ENCODE measurements around the gene GRM4. TPM values are rescaled to one million over a fixed set of nuclear protein-coding genes. Genes with fewer than 3 reads are reported as not detected.

Gene GRM4
- total and polyA plus RNA-seq, 11 donors, result 0.20 TPM; not detected in 10

- Histone ChIP-seq H3K9me3 (peaks cover 0 to 22% (median 15%) of the 10 kb centered on the region in 12 donors), H3K4me3 (no peak overlapping the region), H3K27ac (no peak overlapping the region), H3K27me3 (peaks cover 12 to 39% (median 30%) of the 10 kb centered on the region in 9 donors), H3K36me3 (no peaks in the 10 kb centered on the region), H3K4me1 (peaks cover 0 to 11% (median 5%) of the 10 kb centered on the region in 12 donors)
- TF ChIP-seq CTCF (IDR thresholded peaks at IDR 0.05) (no peak), POLR2A (IDR thresholded peaks at IDR 0.05) (no peak)
- ATAC-seq (no peak), DNase-seq (peak in 2 of 5 donors; percentile 9 to 27)
- 72 to 76% (median 73%) methylated on average over 10 of the region's 10 CpGs for WGBS, 4 donors
- intact Hi-C loops (cut with DNase I), result loop anchor here in 5 of 10 donors (5.0 to 10.0 kb wide), 3 partner anchors 100 to 573 kb away; partner anchors contain the start of genes BAK1 (in 4 of the 5) and UQCC2 (in 1 of the 5)
Measured at GRCh38 chr6:34157236-34157830, 11.4 kb upstream of the GRM4 start.

- Histone ChIP-seq H3K9me3 (peaks cover 0 to 22% (median 15%) of the 10 kb centered on the region in 12 donors), H3K27ac (no peak overlapping the region), H3K4me3 (no peak overlapping the region), H3K4me1 (peaks cover 0 to 11% (median 5%) of the 10 kb centered on the region in 12 donors), H3K36me3 (no peaks in the 10 kb centered on the region), H3K27me3 (peaks cover 12 to 55% (median 47%) of the 10 kb centered on the region in 9 donors)
- 71 to 85% (median 81%) methylated on average over 22 to 24 of the region's 24 CpGs for WGBS, 4 donors
- TF ChIP-seq CTCF (IDR thresholded peaks at IDR 0.05) (no peak), POLR2A (IDR thresholded peaks at IDR 0.05) (no peak)
- ATAC-seq (no peak), DNase-seq (peak in 2 of 5 donors; percentile 11 to 46)
- intact Hi-C loops (cut with DNase I), result loop anchor here in 9 of 10 donors (2.0 to 10.0 kb wide), 6 partner anchors 98 to 571 kb away; partner anchors contain the start of genes BAK1 (in 4 of the 9) and UQCC2 (in 1 of the 9)
Measured at GRCh38 chr6:34155471-34156300, 9.8 kb upstream of the GRM4 start.

GRCh38 chr6:34154668-34155447 lies 9.0 kb upstream of the GRM4 start:
- Histone ChIP-seq H3K27me3 (peaks cover 12 to 62% (median 55%) of the 10 kb centered on the region in 9 donors), H3K4me1 (peaks cover 0 to 11% (median 5%) of the 10 kb centered on the region in 12 donors), H3K27ac (no peak overlapping the region), H3K36me3 (no peaks in the 10 kb centered on the region), H3K4me3 (peak overlapping the region in 6 of 12 donors; percentile 5 to 30 (median 20)), H3K9me3 (peaks cover 0 to 17% (median 9%) of the 10 kb centered on the region in 12 donors)
- DNase-seq, result peak in 4 of 5 donors; percentile 31 to 79 (median 48)
- 4 to 10% (median 7%) methylated on average over 30 to 61 of the region's 61 CpGs for WGBS, 4 donors
- TF ChIP-seq POLR2A (IDR thresholded peaks at IDR 0.05) (no peak), CTCF (IDR thresholded peaks at IDR 0.05) (peak; percentile 92 to 98 (median 96))
- intact Hi-C loops (cut with DNase I), result loop anchor here (1.0 to 10.0 kb wide), 11 partner anchors 98 to 570 kb away; partner anchors contain the start of genes BAK1 (in 4 of the 10) and UQCC2 (in 1 of the 10)
- peak; percentile 22 to 86 (median 75) for ATAC-seq

All from heart left ventricle (tissue), 16 donors.